GM23248 (cell line): Measurements from ENCODE around the gene TLL1.

Experiments used
- EZH2 ChIP-seq: fragments of 200-600 bp; sonication (generic); IDR thresholded peaks from 2 replicates; pipeline ENCODE4 v1.6.1; 2018; ENCODE audit warnings: antibody characterized with exemption, mild to moderate bottlenecking; ENCODE audit not compliant: insufficient read depth, poor library complexity, severe bottlenecking
- EZH2phosphoT487 ChIP-seq: fragments of 200-600 bp; sonication (generic); IDR thresholded peaks from 2 replicates; pipeline ENCODE4 v1.6.1; 2018; ENCODE audit warnings: antibody characterized with exemption, moderate library complexity, mild to moderate bottlenecking, low read depth; ENCODE audit not compliant: insufficient read depth

GRCh38 chr4:165965503-165965902 lies 92.5 kb downstream of the TLL1 start:
- no peak for TF ChIP-seq EZH2phosphoT487
- TF ChIP-seq EZH2: no peak
